GM20431 (cell line): ENCODE data around the gene KRTAP10-1.

Source experiments
- in situ Hi-C: fragments of 300-500 bp; cut with MseI, MboI; formaldehyde crosslinking; loops from one replicate; pipeline ENCODE4 v1.15.0; 2020; ENCODE audit warnings: low sequenced_read_pairs; ENCODE audit not compliant: unreplicated experiment

KRTAP10-1 gene

GRCh38 chr21:44520326-44521300, 19.4 kb downstream of the KRTAP10-1 start:
- in situ Hi-C loops, result no loop called here

- in situ Hi-C loops, result loop anchor here (10.0 kb wide), 1 partner anchor 275 kb away; no protein-coding TSS in a partner anchor
Observed at GRCh38 chr21:44519346-44520325, 20.4 kb downstream of the KRTAP10-1 start.

GRCh38 chr21:44518686-44519085, 21.3 kb downstream of the KRTAP10-1 start:
- in situ Hi-C loops, result loop anchor here (10.0 kb wide), 1 partner anchor 276 kb away; no protein-coding TSS in a partner anchor

- in situ Hi-C loops, result loop anchor here (10.0 kb wide), 1 partner anchor 277 kb away; no protein-coding TSS in a partner anchor
Observed at GRCh38 chr21:44517175-44517899, 22.7 kb downstream of the KRTAP10-1 start.

GRCh38 chr21:44516828-44517174, 23.2 kb downstream of the KRTAP10-1 start:
- in situ Hi-C loops, result loop anchor here (10.0 kb wide), 1 partner anchor 278 kb away; no protein-coding TSS in a partner anchor

- in situ Hi-C loops, result loop anchor here (10.0 kb wide), 1 partner anchor 278 kb away; no protein-coding TSS in a partner anchor
Observed at GRCh38 chr21:44516342-44516741, 23.7 kb downstream of the KRTAP10-1 start.

- in situ Hi-C loops, result loop anchor here (10.0 kb wide), 1 partner anchor 279 kb away; no protein-coding TSS in a partner anchor
Observed at GRCh38 chr21:44515359-44516165, 24.4 kb downstream of the KRTAP10-1 start.

- in situ Hi-C loops, result loop anchor here (10.0 kb wide), 1 partner anchor 280 kb away; no protein-coding TSS in a partner anchor
Observed at GRCh38 chr21:44514746-44515358, 25.1 kb downstream of the KRTAP10-1 start.

- in situ Hi-C loops, result loop anchor here (10.0 kb wide), 1 partner anchor 281 kb away; no protein-coding TSS in a partner anchor
Observed at GRCh38 chr21:44514218-44514520, 25.8 kb downstream of the KRTAP10-1 start.

GRCh38 chr21:44513389-44514217, 26.4 kb downstream of the KRTAP10-1 start:
- in situ Hi-C loops, result loop anchor here (10.0 kb wide), 1 partner anchor 281 kb away; no protein-coding TSS in a partner anchor

- in situ Hi-C loops, result loop anchor here (10.0 kb wide), 1 partner anchor 282 kb away; no protein-coding TSS in a partner anchor
Observed at GRCh38 chr21:44512496-44513388, 27.3 kb downstream of the KRTAP10-1 start.

GRCh38 chr21:44511938-44512275, 28.1 kb downstream of the KRTAP10-1 start:
- in situ Hi-C loops, result loop anchor here (10.0 kb wide), 1 partner anchor 283 kb away; no protein-coding TSS in a partner anchor

GRCh38 chr21:44511219-44511937, 28.6 kb downstream of the KRTAP10-1 start:
- in situ Hi-C loops, result loop anchor here (10.0 kb wide), 1 partner anchor 283 kb away; no protein-coding TSS in a partner anchor

- in situ Hi-C loops, result loop anchor here (10.0 kb wide), 1 partner anchor 284 kb away; no protein-coding TSS in a partner anchor
Observed at GRCh38 chr21:44510508-44511218, 29.3 kb downstream of the KRTAP10-1 start.

- in situ Hi-C loops, result loop anchor here (10.0 kb wide), 1 partner anchor 285 kb away; no protein-coding TSS in a partner anchor
Observed at GRCh38 chr21:44510109-44510507, 29.9 kb downstream of the KRTAP10-1 start.
